PC-3 (cell line): ENCODE results near the gene TXNL4A.

Experiments
- EZH2 ChIP-seq: fragments of 300-600 bp; sonication (generic); IDR thresholded peaks from one replicate; pipeline ENCODE4 v1.6.1; 2017; ENCODE audit warnings: antibody characterized with exemption, mild to moderate bottlenecking, low read length; ENCODE audit not compliant: unreplicated experiment
- EZH2phosphoT487 ChIP-seq: fragments of 300-600 bp; sonication (generic); IDR thresholded peaks from 2 replicates; pipeline ENCODE4 v1.6.1; 2018; ENCODE audit warnings: mild to moderate bottlenecking, antibody characterized with exemption, low read length, borderline replicate concordance
- TF ChIP-seq, protein P1 (sequence below): fragments of 300-600 bp; sonication (generic); conservative IDR thresholded peaks from 2 replicates; pipeline ENCODE4 v1.5.1; 2017; ENCODE audit warnings: antibody characterized with exemption, low read depth, mild to moderate bottlenecking, low read length

- TF ChIP-seq, protein P1, sequence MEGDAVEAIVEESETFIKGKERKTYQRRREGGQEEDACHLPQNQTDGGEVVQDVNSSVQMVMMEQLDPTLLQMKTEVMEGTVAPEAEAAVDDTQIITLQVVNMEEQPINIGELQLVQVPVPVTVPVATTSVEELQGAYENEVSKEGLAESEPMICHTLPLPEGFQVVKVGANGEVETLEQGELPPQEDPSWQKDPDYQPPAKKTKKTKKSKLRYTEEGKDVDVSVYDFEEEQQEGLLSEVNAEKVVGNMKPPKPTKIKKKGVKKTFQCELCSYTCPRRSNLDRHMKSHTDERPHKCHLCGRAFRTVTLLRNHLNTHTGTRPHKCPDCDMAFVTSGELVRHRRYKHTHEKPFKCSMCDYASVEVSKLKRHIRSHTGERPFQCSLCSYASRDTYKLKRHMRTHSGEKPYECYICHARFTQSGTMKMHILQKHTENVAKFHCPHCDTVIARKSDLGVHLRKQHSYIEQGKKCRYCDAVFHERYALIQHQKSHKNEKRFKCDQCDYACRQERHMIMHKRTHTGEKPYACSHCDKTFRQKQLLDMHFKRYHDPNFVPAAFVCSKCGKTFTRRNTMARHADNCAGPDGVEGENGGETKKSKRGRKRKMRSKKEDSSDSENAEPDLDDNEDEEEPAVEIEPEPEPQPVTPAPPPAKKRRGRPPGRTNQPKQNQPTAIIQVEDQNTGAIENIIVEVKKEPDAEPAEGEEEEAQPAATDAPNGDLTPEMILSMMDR, result no peak
- TF ChIP-seq EZH2phosphoT487 (no peak), EZH2 (no peak)
Observed at GRCh38 chr18:79988451-79989194, at the start of gene TXNL4A.
